WTC11 (cell line): ENCODE data around the gene HPS5.

Experiments used
- ARID4B ChIP-seq: sonication (generic); formaldehyde crosslinking; IDR thresholded peaks from 2 replicates; pipeline ENCODE4 v1.8.0; 2023; ENCODE audit warnings: missing genetic modification reagents, mild to moderate bottlenecking, borderline replicate concordance
- CDX4 ChIP-seq: fragments of 250-450 bp; sonication (Bioruptor Pico); IDR thresholded peaks from 2 replicates; pipeline ENCODE4 v1.9.0; 2021; ENCODE audit warnings: moderate library complexity, mild to moderate bottlenecking, inconsistent platforms, borderline replicate concordance
- CTCF ChIP-seq: fragments of 200-600 bp; IDR thresholded peaks from 2 replicates; pipeline ENCODE4 v1.8.0; 2022; ENCODE audit warnings: antibody characterized with exemption
- MAX ChIP-seq: sonication (generic); formaldehyde crosslinking; IDR thresholded peaks from 2 replicates; pipeline ENCODE4 v1.8.0; 2022; ENCODE audit warnings: mild to moderate bottlenecking, missing genetic modification reagents
- OVOL2 ChIP-seq: fragments of 250-450 bp; sonication (Bioruptor Pico); IDR thresholded peaks from 2 replicates; pipeline ENCODE4 v1.9.0; 2021; ENCODE audit warnings: mild to moderate bottlenecking, borderline replicate concordance
- RELA ChIP-seq: sonication (generic); formaldehyde crosslinking; IDR thresholded peaks from 2 replicates; pipeline ENCODE4 v1.8.1; 2022; ENCODE audit warnings: missing genetic modification reagents, mild to moderate bottlenecking, borderline replicate concordance
- TF ChIP-seq, protein P1 (sequence below): sonication (generic); formaldehyde crosslinking; conservative IDR thresholded peaks from 2 replicates; pipeline ENCODE4 v1.8.1; 2022; ENCODE audit warnings: mild to moderate bottlenecking, missing genetic modification reagents
- TF ChIP-seq, protein P2 (sequence below): sonication (generic); formaldehyde crosslinking; IDR thresholded peaks from 2 replicates; pipeline ENCODE4 v1.8.0; 2022; ENCODE audit warnings: mild to moderate bottlenecking, missing genetic modification reagents
- TF ChIP-seq, protein P3 (sequence below): fragments of 250-450 bp; sonication (Bioruptor Pico); IDR thresholded peaks from 2 replicates; pipeline ENCODE4 v2.1.2; 2022; ENCODE audit warnings: mild to moderate bottlenecking, moderate library complexity

DNA sequence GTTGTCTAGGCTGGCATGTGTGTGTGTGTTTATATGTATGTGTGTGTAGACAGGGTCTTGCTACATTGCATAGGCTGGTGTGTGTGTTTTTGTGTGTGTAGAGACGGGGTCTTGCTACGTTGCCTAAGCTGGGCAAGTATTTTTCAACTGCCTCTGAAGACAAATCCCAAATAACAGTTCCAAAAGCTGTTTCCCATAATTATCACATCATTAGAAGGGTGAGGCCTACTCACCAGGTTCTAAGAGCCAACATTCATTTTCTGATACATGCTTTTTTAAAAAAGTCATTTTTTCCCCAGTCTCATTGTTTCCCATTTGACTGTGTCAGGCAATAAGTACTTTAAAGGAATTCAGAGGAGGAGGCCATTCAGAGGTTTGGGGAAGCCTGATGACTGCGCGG lies 33.0 kb downstream of the HPS5 start:
- no peak for TF ChIP-seq CTCF
- TF ChIP-seq ARID4B (CRISPR knock-in tag) = no peak
- TF ChIP-seq OVOL2 (CRISPR knock-in tag) = no peak
- TF ChIP-seq, protein P1, sequence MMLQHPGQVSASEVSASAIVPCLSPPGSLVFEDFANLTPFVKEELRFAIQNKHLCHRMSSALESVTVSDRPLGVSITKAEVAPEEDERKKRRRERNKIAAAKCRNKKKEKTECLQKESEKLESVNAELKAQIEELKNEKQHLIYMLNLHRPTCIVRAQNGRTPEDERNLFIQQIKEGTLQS (CRISPR knock-in tag) = no peak
- TF ChIP-seq, protein P2, sequence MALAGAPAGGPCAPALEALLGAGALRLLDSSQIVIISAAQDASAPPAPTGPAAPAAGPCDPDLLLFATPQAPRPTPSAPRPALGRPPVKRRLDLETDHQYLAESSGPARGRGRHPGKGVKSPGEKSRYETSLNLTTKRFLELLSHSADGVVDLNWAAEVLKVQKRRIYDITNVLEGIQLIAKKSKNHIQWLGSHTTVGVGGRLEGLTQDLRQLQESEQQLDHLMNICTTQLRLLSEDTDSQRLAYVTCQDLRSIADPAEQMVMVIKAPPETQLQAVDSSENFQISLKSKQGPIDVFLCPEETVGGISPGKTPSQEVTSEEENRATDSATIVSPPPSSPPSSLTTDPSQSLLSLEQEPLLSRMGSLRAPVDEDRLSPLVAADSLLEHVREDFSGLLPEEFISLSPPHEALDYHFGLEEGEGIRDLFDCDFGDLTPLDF (CRISPR knock-in tag) = no peak
- TF ChIP-seq CDX4 (CRISPR knock-in tag) = no peak
- no peak for TF ChIP-seq RELA (CRISPR knock-in tag)
- no peak for TF ChIP-seq MAX (CRISPR knock-in tag)
- TF ChIP-seq, protein P3, sequence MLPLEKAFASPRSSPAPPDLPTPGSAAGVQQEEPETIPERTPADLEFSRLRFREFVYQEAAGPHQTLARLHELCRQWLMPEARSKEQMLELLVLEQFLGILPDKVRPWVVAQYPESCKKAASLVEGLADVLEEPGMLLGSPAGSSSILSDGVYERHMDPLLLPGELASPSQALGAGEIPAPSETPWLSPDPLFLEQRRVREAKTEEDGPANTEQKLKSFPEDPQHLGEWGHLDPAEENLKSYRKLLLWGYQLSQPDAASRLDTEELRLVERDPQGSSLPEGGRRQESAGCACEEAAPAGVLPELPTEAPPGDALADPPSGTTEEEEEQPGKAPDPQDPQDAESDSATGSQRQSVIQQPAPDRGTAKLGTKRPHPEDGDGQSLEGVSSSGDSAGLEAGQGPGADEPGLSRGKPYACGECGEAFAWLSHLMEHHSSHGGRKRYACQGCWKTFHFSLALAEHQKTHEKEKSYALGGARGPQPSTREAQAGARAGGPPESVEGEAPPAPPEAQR (CRISPR knock-in tag) = no peak
